Caco-2 (cell line): ENCODE results near the gene GAPT. TPM values are rescaled to one million over a fixed set of nuclear protein-coding genes. Genes with fewer than 3 reads are reported as not detected.

Experiments used
- BruUV-seq: library from RNA; stranded (reverse); fragments of 400-500 nt; replicated peaks from 2 replicates; lab custom pipeline; 2021; lab: Mats Ljungman, UMichigan
- CTCF ChIA-PET: fragments of 300-600 bp; sonication (Branson Sonifier 250); formaldehyde crosslinking; loops from one replicate; lab custom pipeline; 2022; ENCODE audit warnings: antibody characterized with exemption; lab: Charles Lee
- POLR2A ChIA-PET: fragments of 300-600 bp; sonication (Branson Sonifier 250); formaldehyde crosslinking; loops from one replicate; lab custom pipeline; 2022; ENCODE audit warnings: antibody characterized with exemption; lab: Charles Lee
- DNase-seq, 2 experiments: peaks; one replicate each; pipeline versions ENCODE4 v3.0.0 to v3.0.0-alpha.2; 2020 to 2022
- H3K27me3 ChIP-seq: replicated peaks from 2 replicates; pipeline ENCODE4 v1.6.0; 2011; ENCODE audit warnings: low read length; ENCODE audit not compliant: control insufficient read depth, insufficient read depth
- H3K36me3 ChIP-seq: 2 replicates; pipeline ENCODE4 v1.5.1; 2011; ENCODE audit warnings: low read length; ENCODE audit not compliant: control insufficient read depth, insufficient read depth
- H3K4me1 ChIP-seq: fragments of 250-450 bp; sonication (Bioruptor Pico); 2 replicates; pipeline ENCODE4 v1.5.1; 2020; ENCODE audit warnings: mild to moderate bottlenecking
- H3K4me3 ChIP-seq: 2 replicates; pipeline ENCODE4 v1.5.1; 2011; ENCODE audit warnings: low read depth, mild to moderate bottlenecking, control low read depth, low read length
- H3K9me3 ChIP-seq: fragments of 250-450 bp; sonication (Bioruptor Pico); 2 replicates; pipeline ENCODE4 v1.5.1; 2020; ENCODE audit warnings: mild to moderate bottlenecking, moderate library complexity
- H3K27ac Mint-ChIP-seq: one replicate; pipeline ENCODE4 v1.8.0; 2022; ENCODE audit warnings: mixed read lengths; ENCODE audit not compliant: unreplicated experiment
- H3K27me3 Mint-ChIP-seq: one replicate; pipeline ENCODE4 v1.8.0; 2022; ENCODE audit warnings: mixed read lengths; ENCODE audit not compliant: insufficient read depth, unreplicated experiment
- H3K36me3 Mint-ChIP-seq: one replicate; pipeline ENCODE4 v1.8.0; 2022; ENCODE audit warnings: mild to moderate bottlenecking, mixed read lengths; ENCODE audit not compliant: insufficient read depth, unreplicated experiment
- H3K4me1 Mint-ChIP-seq: one replicate; pipeline ENCODE4 v1.8.0; 2022; ENCODE audit warnings: low read depth, mixed read lengths; ENCODE audit not compliant: unreplicated experiment
- H3K4me3 Mint-ChIP-seq: one replicate; pipeline ENCODE4 v1.8.0; 2022; ENCODE audit warnings: mild to moderate bottlenecking, moderate library complexity, mixed read lengths; ENCODE audit not compliant: unreplicated experiment
- H3K9me3 Mint-ChIP-seq: one replicate; pipeline ENCODE4 v1.8.0; 2022; ENCODE audit warnings: mixed read lengths; ENCODE audit not compliant: unreplicated experiment
- intact Hi-C: fragments of 100-400 bp; cut with micrococcal nuclease; formaldehyde crosslinking; loops from one replicate; pipeline ENCODE4 v1.10.0; 2022; ENCODE audit not compliant: unreplicated experiment
- total RNA-seq: library from RNA; stranded (reverse); gene quantifications from 2 replicates; pipeline ENCODE4 v1.2.3, GENCODE V29; 2022
- TF ChIP-seq, protein P1 (sequence below), 2 experiments: fragments of 200-600 bp in 1 of 2; IDR thresholded peaks; 1 replicate in 1 of 2; 2 replicates in 1 of 2; pipeline versions ENCODE4 v1.5.1 to v1.8.0; 2011 to 2022; ENCODE audit warnings: antibody characterized with exemption in 1 of 2, control low read depth in 1 of 2, inconsistent platforms in 1 of 2, low read depth in 1 of 2, low read length in 1 of 2, mild to moderate bottlenecking in 1 of 2, moderate library complexity in 1 of 2; ENCODE audit not compliant: insufficient read depth in 1 of 2, severe bottlenecking in 1 of 2, unreplicated experiment in 1 of 2

Gene GAPT
- total RNA-seq, 1 experiment from 2014 or later, result not detected

DNA sequence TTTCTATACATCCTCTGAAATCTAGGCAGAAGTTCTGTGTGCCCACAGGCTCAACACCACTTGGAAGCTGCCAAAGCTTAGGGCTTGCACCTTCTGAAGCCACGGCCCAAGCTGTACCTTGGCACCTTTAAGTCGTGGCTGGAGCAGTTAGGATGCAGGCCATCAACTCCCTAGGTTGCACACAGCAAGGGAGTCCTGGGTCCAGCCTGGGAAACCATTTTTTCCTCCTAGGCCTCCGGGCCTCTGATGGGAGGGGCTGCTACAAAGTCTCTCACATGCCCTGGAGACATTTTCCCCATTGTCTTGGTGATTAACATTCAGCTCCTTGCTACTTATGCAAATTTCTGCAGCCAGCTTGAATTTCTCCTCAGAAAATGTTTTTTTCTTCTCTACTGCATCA lies 15.8 kb upstream of the GAPT start:
- intact Hi-C loops, result no loop called here
- H3K9me3 ChIP-seq, result peaks cover 6% of the 10 kb centered on the region; the same call in 1 of the 2 replicates
- H3K27me3 Mint-ChIP-seq, result no peaks in the 10 kb centered on the region
- no TSS peak for BruUV-seq
- H3K4me1 Mint-ChIP-seq, result no peaks in the 10 kb centered on the region
- H3K9me3 Mint-ChIP-seq, result peaks cover 31% of the 10 kb centered on the region
- no peak overlapping the region for H3K4me3 ChIP-seq
- no peaks in the 10 kb centered on the region for H3K27me3 ChIP-seq
- no peak overlapping the region for H3K4me3 Mint-ChIP-seq
- DNase-seq, result no peak
- POLR2A ChIA-PET, result no interaction called here
- CTCF ChIA-PET, result no interaction called here
- H3K27ac Mint-ChIP-seq, result no peak overlapping the region
- H3K4me1 ChIP-seq, result no peaks in the 10 kb centered on the region
- no peaks in the 10 kb centered on the region for H3K36me3 Mint-ChIP-seq
- H3K36me3 ChIP-seq, result no peaks in the 10 kb centered on the region
- TF ChIP-seq, protein P1, sequence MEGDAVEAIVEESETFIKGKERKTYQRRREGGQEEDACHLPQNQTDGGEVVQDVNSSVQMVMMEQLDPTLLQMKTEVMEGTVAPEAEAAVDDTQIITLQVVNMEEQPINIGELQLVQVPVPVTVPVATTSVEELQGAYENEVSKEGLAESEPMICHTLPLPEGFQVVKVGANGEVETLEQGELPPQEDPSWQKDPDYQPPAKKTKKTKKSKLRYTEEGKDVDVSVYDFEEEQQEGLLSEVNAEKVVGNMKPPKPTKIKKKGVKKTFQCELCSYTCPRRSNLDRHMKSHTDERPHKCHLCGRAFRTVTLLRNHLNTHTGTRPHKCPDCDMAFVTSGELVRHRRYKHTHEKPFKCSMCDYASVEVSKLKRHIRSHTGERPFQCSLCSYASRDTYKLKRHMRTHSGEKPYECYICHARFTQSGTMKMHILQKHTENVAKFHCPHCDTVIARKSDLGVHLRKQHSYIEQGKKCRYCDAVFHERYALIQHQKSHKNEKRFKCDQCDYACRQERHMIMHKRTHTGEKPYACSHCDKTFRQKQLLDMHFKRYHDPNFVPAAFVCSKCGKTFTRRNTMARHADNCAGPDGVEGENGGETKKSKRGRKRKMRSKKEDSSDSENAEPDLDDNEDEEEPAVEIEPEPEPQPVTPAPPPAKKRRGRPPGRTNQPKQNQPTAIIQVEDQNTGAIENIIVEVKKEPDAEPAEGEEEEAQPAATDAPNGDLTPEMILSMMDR (IDR thresholded peaks at IDR 0.05; ENCODE audit: insufficient read depth in 1 of 2, low read depth in 1 of 2, low read length in 1 of 2, severe bottlenecking in 1 of 2, unreplicated experiment in 1 of 2), result no peak

DNA sequence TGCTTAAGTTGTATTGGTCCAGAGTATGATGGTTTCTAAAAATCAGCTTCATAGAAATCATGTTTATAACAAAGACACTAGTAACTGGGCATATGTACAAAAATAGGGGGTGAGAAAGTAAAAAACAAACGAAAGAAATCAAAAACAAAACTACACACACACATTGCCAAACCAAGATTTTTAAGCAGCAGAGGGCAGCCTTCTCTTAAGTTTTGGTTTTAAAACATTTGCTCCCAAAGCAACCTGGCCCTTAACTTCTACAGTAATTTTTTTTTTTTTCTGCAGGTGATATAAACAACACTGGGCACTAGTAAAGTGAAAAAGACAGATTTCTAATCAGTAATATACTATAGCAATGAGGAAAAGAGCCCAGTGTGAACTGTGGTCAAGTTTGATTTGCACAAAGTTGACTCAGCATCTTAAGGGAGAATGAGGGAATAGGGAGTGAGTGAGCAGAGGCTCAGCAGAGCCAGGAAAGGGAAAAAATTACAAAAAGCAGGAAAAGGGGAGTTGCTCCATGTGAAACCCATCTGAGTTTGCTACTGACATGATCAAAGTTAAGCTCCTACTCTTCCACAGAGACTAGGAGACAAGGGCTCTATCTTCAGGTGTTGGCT lies 13.4 kb upstream of the GAPT start:
- Histone ChIP-seq H3K4me1 (no peaks in the 10 kb centered on the region), H3K9me3 (peaks cover 6% of the 10 kb centered on the region; the same call in 1 of the 2 replicates), H3K36me3 (no peaks in the 10 kb centered on the region), H3K27me3 (no peaks in the 10 kb centered on the region), H3K4me3 (no peak overlapping the region)
- H3K4me1 Mint-ChIP-seq, result no peaks in the 10 kb centered on the region
- ChIA-PET CTCF (interaction anchor here (0.6 to 1.4 kb wide), 2 partner anchors 256 to 372 kb away, joined by 3 to 7 read pairs; no protein-coding TSS in a partner anchor), POLR2A (no interaction called here)
- intact Hi-C loops, result loop anchor here (1.0 kb wide), 1 partner anchor 372 kb away; no protein-coding TSS in a partner anchor
- H3K27me3 Mint-ChIP-seq, result no peaks in the 10 kb centered on the region
- DNase-seq, result peak in 1 of 2 experiments; percentile 24
- no peak overlapping the region for H3K27ac Mint-ChIP-seq
- BruUV-seq, result no TSS peak
- no peaks in the 10 kb centered on the region for H3K36me3 Mint-ChIP-seq
- TF ChIP-seq, protein P1 (IDR thresholded peaks at IDR 0.05; ENCODE audit: insufficient read depth in 1 of 2, low read depth in 1 of 2, low read length in 1 of 2, severe bottlenecking in 1 of 2, unreplicated experiment in 1 of 2), result peak; percentile 18 to 32
- H3K4me3 Mint-ChIP-seq, result no peak overlapping the region
- H3K9me3 Mint-ChIP-seq, result peaks cover 31% of the 10 kb centered on the region

DNA sequence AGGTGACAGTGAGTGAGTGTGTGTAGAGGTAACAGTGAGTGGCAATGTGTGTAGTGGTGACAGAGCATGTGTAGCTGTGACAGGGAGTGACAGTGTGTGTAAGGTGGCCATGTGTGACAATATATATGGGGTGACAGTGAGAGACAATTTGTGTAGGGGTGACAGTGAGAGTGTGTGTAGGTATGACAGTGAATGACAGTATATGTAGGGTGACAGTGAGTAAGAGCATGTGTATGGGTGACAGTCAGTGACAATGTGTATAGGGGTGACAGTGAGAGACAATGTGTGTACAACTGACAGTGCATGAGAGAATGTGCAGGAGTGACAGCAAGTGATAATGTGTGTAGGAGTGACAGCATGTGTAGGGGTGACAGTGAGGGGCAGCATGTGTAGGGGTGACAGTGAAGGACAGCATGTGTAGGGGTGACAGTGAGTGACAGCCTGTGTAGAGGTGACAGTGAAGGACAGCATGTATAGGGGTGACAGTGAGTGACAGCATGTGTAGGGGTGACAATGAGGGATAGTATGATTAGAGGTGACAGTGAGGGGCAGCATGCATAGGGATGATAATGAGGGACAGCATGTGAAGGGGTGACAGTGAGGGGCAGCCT lies 10.1 kb upstream of the GAPT start:
- intact Hi-C loops, result no loop called here
- Mint-ChIP-seq H3K27me3 (no peaks in the 10 kb centered on the region), H3K9me3 (peaks cover 4% of the 10 kb centered on the region), H3K27ac (no peak overlapping the region), H3K36me3 (no peaks in the 10 kb centered on the region), H3K4me1 (no peaks in the 10 kb centered on the region), H3K4me3 (no peak overlapping the region)
- no TSS peak for BruUV-seq
- TF ChIP-seq, protein P1 (IDR thresholded peaks at IDR 0.05; ENCODE audit: insufficient read depth in 1 of 2, low read depth in 1 of 2, low read length in 1 of 2, severe bottlenecking in 1 of 2, unreplicated experiment in 1 of 2), result no peak
- DNase-seq, result no peak
- Histone ChIP-seq H3K36me3 (no peaks in the 10 kb centered on the region), H3K4me1 (no peaks in the 10 kb centered on the region), H3K9me3 (no peaks in the 10 kb centered on the region), H3K4me3 (no peak overlapping the region), H3K27me3 (no peaks in the 10 kb centered on the region)
- ChIA-PET CTCF (no interaction called here), POLR2A (no interaction called here)
